ENCODE measurements around the gene ASCC2. TPM values are rescaled to one million over a fixed set of nuclear protein-coding genes. Genes with fewer than 3 reads are reported as not detected.

Gene ASCC2
- total RNA-seq, 1 experiment from 2014 or later = 43.6 TPM

GRCh38 chr22:29784451-29785361, 53.4 kb downstream of the ASCC2 start (continued):
- TF ChIP-seq ESRRA (CRISPR knock-in tag; IDR thresholded peaks at IDR 0.05; ENCODE audit: borderline replicate concordance) (no peak), AR (CRISPR knock-in tag; IDR thresholded peaks at IDR 0.05) (no peak), GTF2I (CRISPR knock-in tag; conservative IDR thresholded peaks at IDR 0.05) (no peak)

DNA sequence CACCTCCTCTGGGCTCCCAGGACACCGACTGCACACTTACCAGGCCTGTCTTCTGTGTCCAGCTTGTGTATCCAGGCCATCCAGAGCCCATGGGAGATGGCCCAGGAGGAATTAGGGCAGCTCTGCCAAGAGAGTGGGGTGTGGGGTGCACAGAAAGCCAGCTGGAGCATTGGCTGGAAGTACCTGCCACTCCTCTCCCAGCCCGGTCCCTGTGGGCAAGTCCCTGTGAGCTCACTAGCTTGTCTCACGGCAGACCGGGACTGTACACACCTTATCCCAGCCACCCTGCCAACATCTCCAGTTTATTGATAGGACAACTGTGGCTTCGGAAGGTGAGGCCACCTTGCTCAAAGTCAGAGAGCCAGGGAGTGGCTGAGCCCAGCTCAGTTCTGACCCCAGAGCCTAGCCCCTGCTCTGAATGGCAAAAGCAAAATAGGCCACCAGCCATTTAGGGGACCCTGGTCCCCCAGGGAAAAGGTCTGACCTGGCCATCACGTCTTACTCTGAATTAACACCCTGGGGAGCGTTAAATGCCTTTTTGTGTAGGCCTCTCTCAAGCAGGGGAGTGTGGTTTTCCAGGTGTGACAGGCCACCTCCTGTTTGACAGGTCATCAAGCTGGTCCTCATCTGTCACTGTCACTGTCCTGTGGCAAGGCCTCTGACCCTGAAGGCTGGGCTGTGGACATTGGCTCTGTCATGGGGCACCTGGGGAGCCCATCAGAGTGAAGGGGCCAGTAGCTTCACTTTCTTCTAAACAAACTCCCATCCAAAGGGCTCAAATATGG, 55.8 kb downstream of the ASCC2 start:
- no peak for ATAC-seq
- Mint-ChIP-seq H3K4me1 (peaks cover 9% of the 10 kb centered on the region), H3K27ac (no peak overlapping the region), H3K27me3 (ENCODE audit: low read depth) (no peaks in the 10 kb centered on the region), H3K4me3 (no peak overlapping the region), H3K9me3 (no peaks in the 10 kb centered on the region), H3K36me3 (no peaks in the 10 kb centered on the region)
- POLR2A ChIA-PET = interaction anchor here (1.0 kb wide), 1 partner anchor 16 kb away, joined by 3 read pairs; no protein-coding TSS in a partner anchor
- TF ChIP-seq, protein P1, sequence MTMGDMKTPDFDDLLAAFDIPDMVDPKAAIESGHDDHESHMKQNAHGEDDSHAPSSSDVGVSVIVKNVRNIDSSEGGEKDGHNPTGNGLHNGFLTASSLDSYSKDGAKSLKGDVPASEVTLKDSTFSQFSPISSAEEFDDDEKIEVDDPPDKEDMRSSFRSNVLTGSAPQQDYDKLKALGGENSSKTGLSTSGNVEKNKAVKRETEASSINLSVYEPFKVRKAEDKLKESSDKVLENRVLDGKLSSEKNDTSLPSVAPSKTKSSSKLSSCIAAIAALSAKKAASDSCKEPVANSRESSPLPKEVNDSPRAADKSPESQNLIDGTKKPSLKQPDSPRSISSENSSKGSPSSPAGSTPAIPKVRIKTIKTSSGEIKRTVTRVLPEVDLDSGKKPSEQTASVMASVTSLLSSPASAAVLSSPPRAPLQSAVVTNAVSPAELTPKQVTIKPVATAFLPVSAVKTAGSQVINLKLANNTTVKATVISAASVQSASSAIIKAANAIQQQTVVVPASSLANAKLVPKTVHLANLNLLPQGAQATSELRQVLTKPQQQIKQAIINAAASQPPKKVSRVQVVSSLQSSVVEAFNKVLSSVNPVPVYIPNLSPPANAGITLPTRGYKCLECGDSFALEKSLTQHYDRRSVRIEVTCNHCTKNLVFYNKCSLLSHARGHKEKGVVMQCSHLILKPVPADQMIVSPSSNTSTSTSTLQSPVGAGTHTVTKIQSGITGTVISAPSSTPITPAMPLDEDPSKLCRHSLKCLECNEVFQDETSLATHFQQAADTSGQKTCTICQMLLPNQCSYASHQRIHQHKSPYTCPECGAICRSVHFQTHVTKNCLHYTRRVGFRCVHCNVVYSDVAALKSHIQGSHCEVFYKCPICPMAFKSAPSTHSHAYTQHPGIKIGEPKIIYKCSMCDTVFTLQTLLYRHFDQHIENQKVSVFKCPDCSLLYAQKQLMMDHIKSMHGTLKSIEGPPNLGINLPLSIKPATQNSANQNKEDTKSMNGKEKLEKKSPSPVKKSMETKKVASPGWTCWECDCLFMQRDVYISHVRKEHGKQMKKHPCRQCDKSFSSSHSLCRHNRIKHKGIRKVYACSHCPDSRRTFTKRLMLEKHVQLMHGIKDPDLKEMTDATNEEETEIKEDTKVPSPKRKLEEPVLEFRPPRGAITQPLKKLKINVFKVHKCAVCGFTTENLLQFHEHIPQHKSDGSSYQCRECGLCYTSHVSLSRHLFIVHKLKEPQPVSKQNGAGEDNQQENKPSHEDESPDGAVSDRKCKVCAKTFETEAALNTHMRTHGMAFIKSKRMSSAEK (CRISPR knock-in tag; IDR thresholded peaks at IDR 0.05; ENCODE audit: borderline replicate concordance) = no peak
- TF ChIP-seq CREB1 (CRISPR knock-in tag; IDR thresholded peaks at IDR 0.05) (no peak), ZNF423 (CRISPR knock-in tag; IDR thresholded peaks at IDR 0.05) (no peak), E2F4 (CRISPR knock-in tag; IDR thresholded peaks at IDR 0.05; ENCODE audit: borderline replicate concordance, low read depth) (no peak), EMX1 (CRISPR knock-in tag; IDR thresholded peaks at IDR 0.05) (no peak)
- TF ChIP-seq, protein P2, sequence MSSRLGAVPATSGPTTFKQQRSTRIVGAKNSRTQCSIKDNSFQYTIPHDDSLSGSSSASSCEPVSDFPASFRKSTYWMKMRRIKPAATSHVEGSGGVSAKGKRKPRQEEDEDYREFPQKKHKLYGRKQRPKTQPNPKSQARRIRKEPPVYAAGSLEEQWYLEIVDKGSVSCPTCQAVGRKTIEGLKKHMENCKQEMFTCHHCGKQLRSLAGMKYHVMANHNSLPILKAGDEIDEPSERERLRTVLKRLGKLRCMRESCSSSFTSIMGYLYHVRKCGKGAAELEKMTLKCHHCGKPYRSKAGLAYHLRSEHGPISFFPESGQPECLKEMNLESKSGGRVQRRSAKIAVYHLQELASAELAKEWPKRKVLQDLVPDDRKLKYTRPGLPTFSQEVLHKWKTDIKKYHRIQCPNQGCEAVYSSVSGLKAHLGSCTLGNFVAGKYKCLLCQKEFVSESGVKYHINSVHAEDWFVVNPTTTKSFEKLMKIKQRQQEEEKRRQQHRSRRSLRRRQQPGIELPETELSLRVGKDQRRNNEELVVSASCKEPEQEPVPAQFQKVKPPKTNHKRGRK (CRISPR knock-in tag; IDR thresholded peaks at IDR 0.05; ENCODE audit: borderline replicate concordance) = no peak
- DNase-seq (ENCODE audit: low spot score) = no peak
- CTCF ChIA-PET = interaction anchor here (1.5 to 1.6 kb wide), 2 partner anchors 10 to 93 kb away, joined by 6 to 10 read pairs; no protein-coding TSS in a partner anchor

Measured in WTC11 (cell line).